Measurements from ENCODE around the gene ZNF83.

Gene ZNF83

GRCh38 chr19:52567921-52568320, 70.2 kb downstream of the ZNF83 start:
- no peak for DNase-seq (ENCODE audit: low read depth)

- no peak for DNase-seq (ENCODE audit: low read depth)
These were observed 71.6 kb downstream of the ZNF83 start for GRCh38 chr19:52566588-52566987.

GRCh38 chr19:52566121-52566520, 72.0 kb downstream of the ZNF83 start:
- DNase-seq (ENCODE audit: low read depth): no peak

All from CMK (cell line).